Activated naive CD4-positive, alpha-beta T cell treated with anti-CD3 and anti-CD28 coated beads, Interleukin-2, amount 50 U/mL, for 24 hours (primary cell): ENCODE measurements around the gene GALNT8.
"Not testable (repeated sequence)": the region's sequence is repeated elsewhere in the genome, so short reads cannot be mapped to it uniquely, and the experiment has no call there.

Experiments
- H3K27ac Mint-ChIP-seq: one replicate; pipeline ENCODE4 v1.8.0; 2021; ENCODE audit warnings: mild to moderate bottlenecking, mixed read lengths
- H3K27me3 Mint-ChIP-seq: one replicate; pipeline ENCODE4 v1.8.0; 2021; ENCODE audit warnings: mixed read lengths
- H3K36me3 Mint-ChIP-seq: one replicate; pipeline ENCODE4 v1.8.0; 2021; ENCODE audit warnings: mixed read lengths
- H3K4me1 Mint-ChIP-seq: one replicate; pipeline ENCODE4 v1.8.0; 2021; ENCODE audit warnings: mixed read lengths
- H3K4me3 Mint-ChIP-seq: one replicate; pipeline ENCODE4 v1.8.0; 2021; ENCODE audit warnings: mild to moderate bottlenecking, mixed read lengths
- H3K9me3 Mint-ChIP-seq: one replicate; pipeline ENCODE4 v1.8.0; 2021; ENCODE audit warnings: mixed read lengths

Gene GALNT8

GRCh38 chr12:4725057-4725456 is 4.9 kb downstream of the GALNT8 start:
- no peak overlapping the region for H3K4me3 Mint-ChIP-seq
- H3K9me3 Mint-ChIP-seq: no peaks in the 10 kb centered on the region
- no peak overlapping the region for H3K27ac Mint-ChIP-seq
- no peaks in the 10 kb centered on the region for H3K36me3 Mint-ChIP-seq
- H3K4me1 Mint-ChIP-seq: no peaks in the 10 kb centered on the region
- peaks cover 10% of the 10 kb centered on the region for H3K27me3 Mint-ChIP-seq

- Mint-ChIP-seq H3K27me3 (peaks cover 9% of the 10 kb centered on the region), H3K4me3 (no peak overlapping the region), H3K27ac (no peak overlapping the region), H3K4me1 (no peaks in the 10 kb centered on the region), H3K36me3 (no peaks in the 10 kb centered on the region), H3K9me3 (no peaks in the 10 kb centered on the region)
These were observed 14.6 kb downstream of the GALNT8 start for GRCh38 chr12:4734625-4735340.

GRCh38 chr12:4736091-4736490 is 15.9 kb downstream of the GALNT8 start:
- Mint-ChIP-seq H3K4me3 (no peak overlapping the region), H3K36me3 (no peaks in the 10 kb centered on the region), H3K27me3 (peaks cover 9% of the 10 kb centered on the region), H3K9me3 (no peaks in the 10 kb centered on the region), H3K4me1 (no peaks in the 10 kb centered on the region), H3K27ac (no peak overlapping the region)

- H3K4me3 Mint-ChIP-seq: no peak overlapping the region
- H3K27me3 Mint-ChIP-seq: peaks cover 13% of the 10 kb centered on the region
- no peaks in the 10 kb centered on the region for H3K9me3 Mint-ChIP-seq
- no peaks in the 10 kb centered on the region for H3K4me1 Mint-ChIP-seq
- no peak overlapping the region for H3K27ac Mint-ChIP-seq
- no peaks in the 10 kb centered on the region for H3K36me3 Mint-ChIP-seq
These were observed 18.3 kb downstream of the GALNT8 start for GRCh38 chr12:4738541-4738940.

GRCh38 chr12:4742416-4742970 is 22.3 kb downstream of the GALNT8 start:
- H3K27ac Mint-ChIP-seq: no peak overlapping the region
- no peaks in the 10 kb centered on the region for H3K4me1 Mint-ChIP-seq
- H3K9me3 Mint-ChIP-seq: no peaks in the 10 kb centered on the region
- H3K4me3 Mint-ChIP-seq: no peak overlapping the region
- H3K27me3 Mint-ChIP-seq: peaks cover 9% of the 10 kb centered on the region
- H3K36me3 Mint-ChIP-seq: no peaks in the 10 kb centered on the region

- H3K9me3 Mint-ChIP-seq: no peaks in the 10 kb centered on the region
- no peaks in the 10 kb centered on the region for H3K4me1 Mint-ChIP-seq
- no peak overlapping the region for H3K4me3 Mint-ChIP-seq
- H3K27me3 Mint-ChIP-seq: peaks cover 10% of the 10 kb centered on the region
- no peak overlapping the region for H3K27ac Mint-ChIP-seq
- H3K36me3 Mint-ChIP-seq: no peaks in the 10 kb centered on the region
These were observed 22.8 kb downstream of the GALNT8 start for GRCh38 chr12:4743046-4743445.

- Mint-ChIP-seq H3K27ac (no peak overlapping the region), H3K27me3 (peaks cover 7% of the 10 kb centered on the region), H3K9me3 (no peaks in the 10 kb centered on the region), H3K36me3 (no peaks in the 10 kb centered on the region), H3K4me1 (no peaks in the 10 kb centered on the region), H3K4me3 (no peak overlapping the region)
These were observed 24.5 kb downstream of the GALNT8 start for GRCh38 chr12:4744709-4745108.

- no peaks in the 10 kb centered on the region for H3K4me1 Mint-ChIP-seq
- H3K27me3 Mint-ChIP-seq: peaks cover 7% of the 10 kb centered on the region
- H3K27ac Mint-ChIP-seq: no peak overlapping the region
- peaks cover under 1% of the 10 kb centered on the region for H3K36me3 Mint-ChIP-seq
- no peak overlapping the region for H3K4me3 Mint-ChIP-seq
- no peaks in the 10 kb centered on the region for H3K9me3 Mint-ChIP-seq
These were observed 25.0 kb downstream of the GALNT8 start for GRCh38 chr12:4745249-4745648.

GRCh38 chr12:4751654-4752053 is 31.5 kb downstream of the GALNT8 start:
- H3K36me3 Mint-ChIP-seq, H3K4me3 Mint-ChIP-seq, H3K27ac Mint-ChIP-seq, H3K4me1 Mint-ChIP-seq, H3K9me3 Mint-ChIP-seq, H3K27me3 Mint-ChIP-seq: not testable (repeated sequence)

GRCh38 chr12:4762773-4763172 is 42.6 kb downstream of the GALNT8 start:
- H3K27ac Mint-ChIP-seq: no peak overlapping the region
- no peak overlapping the region for H3K4me3 Mint-ChIP-seq
- no peaks in the 10 kb centered on the region for H3K27me3 Mint-ChIP-seq
- no peaks in the 10 kb centered on the region for H3K9me3 Mint-ChIP-seq
- H3K4me1 Mint-ChIP-seq: no peaks in the 10 kb centered on the region
- no peaks in the 10 kb centered on the region for H3K36me3 Mint-ChIP-seq

GRCh38 chr12:4763549-4763948 is 43.3 kb downstream of the GALNT8 start:
- Mint-ChIP-seq H3K36me3 (no peaks in the 10 kb centered on the region), H3K9me3 (no peaks in the 10 kb centered on the region), H3K27ac (no peak overlapping the region), H3K27me3 (no peaks in the 10 kb centered on the region), H3K4me1 (no peaks in the 10 kb centered on the region), H3K4me3 (no peak overlapping the region)

- Mint-ChIP-seq H3K27ac (no peak overlapping the region), H3K9me3 (no peaks in the 10 kb centered on the region), H3K27me3 (no peaks in the 10 kb centered on the region), H3K36me3 (no peaks in the 10 kb centered on the region), H3K4me1 (no peaks in the 10 kb centered on the region), H3K4me3 (no peak overlapping the region)
These were observed 46.2 kb downstream of the GALNT8 start for GRCh38 chr12:4766445-4766844.

GRCh38 chr12:4767186-4767585 is 47.0 kb downstream of the GALNT8 start:
- Mint-ChIP-seq H3K9me3 (no peaks in the 10 kb centered on the region), H3K4me3 (no peak overlapping the region), H3K4me1 (no peaks in the 10 kb centered on the region), H3K27ac (no peak overlapping the region), H3K27me3 (no peaks in the 10 kb centered on the region), H3K36me3 (no peaks in the 10 kb centered on the region)

- Mint-ChIP-seq H3K27me3 (no peaks in the 10 kb centered on the region), H3K9me3 (no peaks in the 10 kb centered on the region), H3K4me3 (no peak overlapping the region), H3K4me1 (no peaks in the 10 kb centered on the region), H3K36me3 (no peaks in the 10 kb centered on the region), H3K27ac (no peak overlapping the region)
These were observed 48.1 kb downstream of the GALNT8 start for GRCh38 chr12:4768341-4768740.

- Mint-ChIP-seq H3K36me3 (no peaks in the 10 kb centered on the region), H3K27ac (no peak overlapping the region), H3K4me3 (no peak overlapping the region), H3K27me3 (no peaks in the 10 kb centered on the region), H3K4me1 (no peaks in the 10 kb centered on the region), H3K9me3 (no peaks in the 10 kb centered on the region)
These were observed 48.9 kb downstream of the GALNT8 start for GRCh38 chr12:4769073-4769472.

GRCh38 chr12:4771172-4771959 is 51.2 kb downstream of the GALNT8 start:
- no peak overlapping the region for H3K4me3 Mint-ChIP-seq
- no peaks in the 10 kb centered on the region for H3K36me3 Mint-ChIP-seq
- no peaks in the 10 kb centered on the region for H3K4me1 Mint-ChIP-seq
- peaks cover 2% of the 10 kb centered on the region for H3K27me3 Mint-ChIP-seq
- H3K27ac Mint-ChIP-seq: no peak overlapping the region
- no peaks in the 10 kb centered on the region for H3K9me3 Mint-ChIP-seq
